ENCODE data around the gene GALNT14.

GRCh38 chr2:30936977-30937376 is 201.3 kb downstream of the GALNT14 start:
- no peak for TF ChIP-seq ZBTB1 (CRISPR knock-in tag; IDR thresholded peaks at IDR 0.05; ENCODE audit: borderline replicate concordance, low read depth)
- no peak for TF ChIP-seq PURB (CRISPR knock-in tag; IDR thresholded peaks at IDR 0.05; ENCODE audit: low read depth)
- TF ChIP-seq CEBPG (CRISPR knock-in tag; IDR thresholded peaks at IDR 0.05) = no peak
- no peak for TF ChIP-seq CEBPG (tag; conservative IDR thresholded peaks at IDR 0.05 in 1 of 2, IDR thresholded peaks at IDR 0.05 in 1 of 2)
- no peak for TF ChIP-seq FOXK1 (CRISPR knock-in tag; IDR thresholded peaks at IDR 0.05; ENCODE audit: borderline replicate concordance)
- no peak for TF ChIP-seq MAFG (tag; conservative IDR thresholded peaks at IDR 0.05)
- TF ChIP-seq, protein P1, sequence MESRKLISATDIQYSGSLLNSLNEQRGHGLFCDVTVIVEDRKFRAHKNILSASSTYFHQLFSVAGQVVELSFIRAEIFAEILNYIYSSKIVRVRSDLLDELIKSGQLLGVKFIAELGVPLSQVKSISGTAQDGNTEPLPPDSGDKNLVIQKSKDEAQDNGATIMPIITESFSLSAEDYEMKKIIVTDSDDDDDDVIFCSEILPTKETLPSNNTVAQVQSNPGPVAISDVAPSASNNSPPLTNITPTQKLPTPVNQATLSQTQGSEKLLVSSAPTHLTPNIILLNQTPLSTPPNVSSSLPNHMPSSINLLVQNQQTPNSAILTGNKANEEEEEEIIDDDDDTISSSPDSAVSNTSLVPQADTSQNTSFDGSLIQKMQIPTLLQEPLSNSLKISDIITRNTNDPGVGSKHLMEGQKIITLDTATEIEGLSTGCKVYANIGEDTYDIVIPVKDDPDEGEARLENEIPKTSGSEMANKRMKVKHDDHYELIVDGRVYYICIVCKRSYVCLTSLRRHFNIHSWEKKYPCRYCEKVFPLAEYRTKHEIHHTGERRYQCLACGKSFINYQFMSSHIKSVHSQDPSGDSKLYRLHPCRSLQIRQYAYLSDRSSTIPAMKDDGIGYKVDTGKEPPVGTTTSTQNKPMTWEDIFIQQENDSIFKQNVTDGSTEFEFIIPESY (CRISPR knock-in tag; IDR thresholded peaks at IDR 0.05) = no peak
- TF ChIP-seq, protein P2, sequence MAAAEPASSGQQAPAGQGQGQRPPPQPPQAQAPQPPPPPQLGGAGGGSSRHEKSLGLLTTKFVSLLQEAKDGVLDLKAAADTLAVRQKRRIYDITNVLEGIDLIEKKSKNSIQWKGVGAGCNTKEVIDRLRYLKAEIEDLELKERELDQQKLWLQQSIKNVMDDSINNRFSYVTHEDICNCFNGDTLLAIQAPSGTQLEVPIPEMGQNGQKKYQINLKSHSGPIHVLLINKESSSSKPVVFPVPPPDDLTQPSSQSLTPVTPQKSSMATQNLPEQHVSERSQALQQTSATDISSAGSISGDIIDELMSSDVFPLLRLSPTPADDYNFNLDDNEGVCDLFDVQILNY (CRISPR knock-in tag; IDR thresholded peaks at IDR 0.05) = no peak
- no peak for TF ChIP-seq MTA1 (IDR thresholded peaks at IDR 0.05; ENCODE audit: borderline replicate concordance)
- TF ChIP-seq, protein P3, sequence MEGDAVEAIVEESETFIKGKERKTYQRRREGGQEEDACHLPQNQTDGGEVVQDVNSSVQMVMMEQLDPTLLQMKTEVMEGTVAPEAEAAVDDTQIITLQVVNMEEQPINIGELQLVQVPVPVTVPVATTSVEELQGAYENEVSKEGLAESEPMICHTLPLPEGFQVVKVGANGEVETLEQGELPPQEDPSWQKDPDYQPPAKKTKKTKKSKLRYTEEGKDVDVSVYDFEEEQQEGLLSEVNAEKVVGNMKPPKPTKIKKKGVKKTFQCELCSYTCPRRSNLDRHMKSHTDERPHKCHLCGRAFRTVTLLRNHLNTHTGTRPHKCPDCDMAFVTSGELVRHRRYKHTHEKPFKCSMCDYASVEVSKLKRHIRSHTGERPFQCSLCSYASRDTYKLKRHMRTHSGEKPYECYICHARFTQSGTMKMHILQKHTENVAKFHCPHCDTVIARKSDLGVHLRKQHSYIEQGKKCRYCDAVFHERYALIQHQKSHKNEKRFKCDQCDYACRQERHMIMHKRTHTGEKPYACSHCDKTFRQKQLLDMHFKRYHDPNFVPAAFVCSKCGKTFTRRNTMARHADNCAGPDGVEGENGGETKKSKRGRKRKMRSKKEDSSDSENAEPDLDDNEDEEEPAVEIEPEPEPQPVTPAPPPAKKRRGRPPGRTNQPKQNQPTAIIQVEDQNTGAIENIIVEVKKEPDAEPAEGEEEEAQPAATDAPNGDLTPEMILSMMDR (IDR thresholded peaks at IDR 0.05 in 2 of 3, conservative IDR thresholded peaks at IDR 0.05 in 1 of 3; ENCODE audit: insufficient read depth in 2 of 3, low read depth in 1 of 3, low read length in 3 of 3) = 0 out of 6 replicates have a peak, but pooled peaks of 1 of the 3 experiments have one; percentile 7
- TF ChIP-seq KDM1A (IDR thresholded peaks at IDR 0.05) = no peak
- TF ChIP-seq EZH2 (IDR thresholded peaks at IDR 0.05; ENCODE audit: borderline replicate concordance, low read depth, low read length) = no peak
- no peak for TF ChIP-seq FOXM1 (IDR thresholded peaks at IDR 0.05; ENCODE audit: low read depth)
- no peak for TF ChIP-seq FOXM1 (CRISPR knock-in tag; IDR thresholded peaks at IDR 0.05; ENCODE audit: low read depth)
